ENCODE measurements around the gene TMEM158.

Gene TMEM158

DNA sequence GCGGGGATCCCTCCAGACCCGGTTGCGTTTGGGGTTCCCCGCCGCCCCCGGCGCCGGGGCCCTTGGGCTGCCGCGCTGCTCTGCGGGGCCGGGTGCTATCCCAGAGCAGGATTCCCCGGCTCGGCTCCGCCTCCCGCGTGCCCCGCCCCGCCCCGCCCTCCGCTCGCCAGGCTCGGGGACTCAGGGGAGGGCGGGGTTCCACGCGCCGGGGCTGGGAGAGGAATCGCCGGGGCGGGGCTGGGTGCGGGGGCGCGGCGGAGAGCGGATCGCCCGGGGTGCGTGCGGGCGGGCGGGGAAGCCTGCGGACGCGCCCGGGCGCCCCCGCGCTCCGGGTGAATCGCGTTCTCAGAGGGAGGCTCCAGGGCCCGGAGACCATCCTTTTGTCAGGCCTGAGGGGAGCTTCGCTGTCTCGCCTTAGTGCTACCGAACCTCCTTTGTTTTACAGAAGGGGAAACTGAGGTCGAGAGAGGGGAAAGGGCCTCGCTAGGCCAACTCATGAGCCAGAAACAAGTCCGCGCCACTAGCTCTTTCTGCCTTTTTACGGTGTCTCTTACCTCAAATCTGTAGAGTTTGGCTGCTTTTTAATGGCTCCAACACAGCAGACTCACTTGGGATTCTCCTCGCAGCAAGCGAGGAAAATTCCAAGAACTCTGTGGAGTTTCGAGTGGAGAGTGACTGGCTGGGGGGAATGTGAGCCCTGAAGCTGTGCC, at the start of gene TMEM158:
TSS of gene TMEM158 (minus strand) at position 82 of the 710 bp plus-strand sequence. CDS start 260 bp downstream, outside the sequence.
- peak; percentile 63 for DNase-seq

GRCh38 chr3:45275006-45275704, 49.1 kb upstream of the TMEM158 start:
- no peak for DNase-seq

- no peak for DNase-seq
Measured at GRCh38 chr3:45273681-45274515, 47.8 kb upstream of the TMEM158 start.

GRCh38 chr3:45272828-45273470, 46.9 kb upstream of the TMEM158 start:
- no peak for DNase-seq

- DNase-seq, result no peak
Measured at GRCh38 chr3:45272032-45272810, 46.1 kb upstream of the TMEM158 start.

DNA sequence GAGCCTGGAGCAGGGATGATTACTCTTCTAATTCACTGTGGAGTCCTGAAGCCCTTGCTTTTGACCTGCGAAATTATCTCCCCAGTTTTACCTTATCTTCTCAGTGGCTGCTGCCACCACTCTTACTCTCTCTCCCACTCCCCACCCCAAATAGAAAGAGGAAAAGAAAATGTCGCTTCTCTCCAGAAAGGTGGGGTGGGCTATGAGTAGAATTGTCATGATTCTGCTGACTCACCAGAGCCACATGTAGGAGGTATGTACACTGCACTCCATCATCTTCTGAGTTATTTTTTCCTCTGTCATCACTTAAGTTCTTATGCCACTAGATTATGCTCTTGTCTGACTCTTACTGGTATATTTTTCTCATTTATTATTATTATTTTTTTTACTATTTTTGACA, 43.9 kb upstream of the TMEM158 start:
- no peak for DNase-seq

- no peak for DNase-seq
Measured at GRCh38 chr3:45267097-45267496, 41.0 kb upstream of the TMEM158 start.

GRCh38 chr3:45261333-45262110, 35.4 kb upstream of the TMEM158 start:
- no peak for DNase-seq

- no peak for DNase-seq
Measured at GRCh38 chr3:45259133-45259532, 33.0 kb upstream of the TMEM158 start.

- no peak for DNase-seq
Measured at GRCh38 chr3:45258317-45258716, 32.2 kb upstream of the TMEM158 start.

- no peak for DNase-seq
Measured at GRCh38 chr3:45253316-45253715, 27.2 kb upstream of the TMEM158 start.

- DNase-seq, result no peak
Measured at GRCh38 chr3:45252826-45253225, 26.7 kb upstream of the TMEM158 start.

- DNase-seq, result no peak
Measured at GRCh38 chr3:45249391-45249790, 23.3 kb upstream of the TMEM158 start.

GRCh38 chr3:45246241-45246640, 20.2 kb upstream of the TMEM158 start:
- DNase-seq, result no peak

DNA sequence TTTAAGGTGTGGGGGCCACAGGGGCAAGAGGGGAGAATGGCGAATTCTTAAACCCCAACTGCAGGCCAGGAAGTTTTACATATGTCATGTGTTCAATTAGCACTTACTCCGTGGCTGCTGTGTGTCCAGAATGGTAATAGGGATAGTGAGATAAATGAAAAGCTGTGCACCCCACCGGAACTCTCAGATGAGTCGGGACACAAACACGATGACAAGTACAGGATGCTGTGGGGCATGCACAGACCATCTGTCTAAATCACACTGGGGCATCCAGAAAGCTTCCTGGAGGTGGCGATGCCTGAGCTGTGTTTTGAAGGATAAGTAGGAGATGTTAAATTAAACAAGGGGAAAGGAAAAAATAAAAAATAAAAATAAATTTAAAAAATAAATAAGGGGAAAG, 18.3 kb upstream of the TMEM158 start:
- DNase-seq, result no peak

GRCh38 chr3:45241206-45241605, 15.1 kb upstream of the TMEM158 start:
- no peak for DNase-seq

DNA sequence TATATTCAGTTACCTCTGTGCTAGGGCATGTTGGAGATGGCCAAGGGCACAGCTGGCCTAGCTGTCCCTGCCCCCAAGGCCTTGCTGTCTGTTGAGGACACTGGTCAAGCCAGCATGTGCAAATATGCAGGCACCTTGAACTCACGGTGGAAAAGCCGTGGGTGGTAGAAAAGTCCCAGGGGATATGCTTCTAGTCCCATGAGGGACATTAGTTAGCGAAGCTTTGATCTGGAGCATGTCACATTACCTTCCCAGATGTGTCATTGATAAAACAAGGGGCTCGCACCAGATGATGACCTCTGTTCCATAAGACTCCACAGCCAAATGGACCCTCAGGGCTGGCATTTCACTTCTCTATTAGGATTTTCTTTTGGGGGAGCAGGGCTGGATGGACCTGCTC, 14.2 kb upstream of the TMEM158 start:
- DNase-seq, result no peak

DNA sequence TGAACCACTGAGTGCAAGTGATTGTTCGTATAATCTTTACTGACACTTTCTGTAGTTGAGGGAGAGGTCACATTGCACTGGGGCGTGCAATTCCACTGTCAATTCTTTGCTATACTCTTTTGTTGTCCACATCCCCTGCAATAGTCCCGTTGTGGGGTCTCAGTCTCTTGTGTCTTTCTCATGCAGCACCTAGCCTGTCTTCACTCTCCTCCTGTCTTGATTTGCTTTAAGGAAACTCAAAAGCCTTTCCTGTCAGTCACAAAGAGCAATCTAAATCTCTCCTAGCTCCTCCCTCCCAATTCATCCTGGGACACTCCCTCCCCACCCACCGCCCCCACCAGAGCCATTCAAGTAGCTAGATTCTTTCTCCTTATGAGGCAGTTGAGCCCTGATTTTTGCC, 13.2 kb upstream of the TMEM158 start:
- no peak for DNase-seq

- peak; percentile 40 for DNase-seq
Measured at GRCh38 chr3:45236964-45237363, 10.9 kb upstream of the TMEM158 start.

DNA sequence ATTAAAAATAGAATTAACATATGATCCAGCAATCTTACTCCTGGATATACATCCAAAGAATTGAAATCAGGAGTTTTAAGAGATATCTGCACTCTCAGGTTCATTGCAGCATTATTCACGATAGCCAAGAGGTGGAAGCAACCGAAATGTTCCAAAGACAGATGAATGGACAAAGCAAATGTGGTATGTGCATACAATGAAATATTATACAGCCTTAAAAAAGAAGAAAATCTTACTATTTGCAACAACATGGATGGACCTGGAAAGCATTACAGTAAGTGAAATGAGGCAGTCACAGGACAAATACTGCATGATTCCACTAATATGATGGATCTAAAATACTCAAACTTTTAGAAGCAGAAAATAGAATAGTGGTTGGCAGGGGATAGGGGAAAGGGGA, 9.3 kb upstream of the TMEM158 start:
- DNase-seq, result no peak

GRCh38 chr3:45234250-45234649, 8.2 kb upstream of the TMEM158 start:
- no peak for DNase-seq

- no peak for DNase-seq
Measured at GRCh38 chr3:45232521-45232920, 6.4 kb upstream of the TMEM158 start.
